ENCODE results near the gene TNN.

TNN gene

GRCh38 chr1:175197531-175197930, 129.9 kb downstream of the TNN start:
- in situ Hi-C loops (cut with HindIII; ENCODE audit: low sequenced_read_pairs): no loop called here
